ENCODE results near the gene GABRB2.
"Not testable (repeated sequence)": the region's sequence is repeated elsewhere in the genome, so short reads cannot be mapped to it uniquely, and the experiment has no call there.

GABRB2 gene

GRCh38 chr5:161545344-161546094 lies 1.0 kb downstream of the GABRB2 start:
- no peaks in the 10 kb centered on the region for H3K4me1 ChIP-seq (ENCODE audit: control insufficient read depth, insufficient read depth, low read length)
- H3K4me3 ChIP-seq (ENCODE audit: low read length): no peak overlapping the region
- H3K9ac ChIP-seq (ENCODE audit: low read depth, low read length): no peak overlapping the region
- peak overlapping the region; percentile 89 for H3K4me2 ChIP-seq (ENCODE audit: low read length)
- peaks cover 31% of the 10 kb centered on the region for H3K27me3 ChIP-seq (ENCODE audit: control insufficient read depth, insufficient read depth, low read length)
- no peaks in the 10 kb centered on the region for H3K9me3 ChIP-seq (replicated peaks; ENCODE audit: low read length)
- H3K36me3 ChIP-seq (ENCODE audit: insufficient read depth, low read length): no peaks in the 10 kb centered on the region

GRCh38 chr5:161544350-161544765 lies 2.2 kb downstream of the GABRB2 start:
- H3K4me3 ChIP-seq (ENCODE audit: low read length): no peak overlapping the region
- H3K9ac ChIP-seq (ENCODE audit: low read depth, low read length): no peak overlapping the region
- no peak overlapping the region for H3K4me2 ChIP-seq (ENCODE audit: low read length)
- no peaks in the 10 kb centered on the region for H3K4me1 ChIP-seq (ENCODE audit: control insufficient read depth, insufficient read depth, low read length)
- peaks cover 31% of the 10 kb centered on the region for H3K27me3 ChIP-seq (ENCODE audit: control insufficient read depth, insufficient read depth, low read length)
- no peaks in the 10 kb centered on the region for H3K36me3 ChIP-seq (ENCODE audit: insufficient read depth, low read length)
- no peaks in the 10 kb centered on the region for H3K9me3 ChIP-seq (replicated peaks; ENCODE audit: low read length)

GRCh38 chr5:161539016-161539415 lies 7.5 kb downstream of the GABRB2 start:
- Histone ChIP-seq H3K9ac (ENCODE audit: low read depth, low read length) (no peak overlapping the region), H3K27me3 (ENCODE audit: control insufficient read depth, insufficient read depth, low read length) (no peaks in the 10 kb centered on the region), H3K4me3 (ENCODE audit: low read length) (no peak overlapping the region), H3K4me2 (ENCODE audit: low read length) (no peak overlapping the region), H3K9me3 (replicated peaks; ENCODE audit: low read length) (no peaks in the 10 kb centered on the region), H3K36me3 (ENCODE audit: insufficient read depth, low read length) (no peaks in the 10 kb centered on the region), H3K4me1 (ENCODE audit: control insufficient read depth, insufficient read depth, low read length) (no peaks in the 10 kb centered on the region)

DNA sequence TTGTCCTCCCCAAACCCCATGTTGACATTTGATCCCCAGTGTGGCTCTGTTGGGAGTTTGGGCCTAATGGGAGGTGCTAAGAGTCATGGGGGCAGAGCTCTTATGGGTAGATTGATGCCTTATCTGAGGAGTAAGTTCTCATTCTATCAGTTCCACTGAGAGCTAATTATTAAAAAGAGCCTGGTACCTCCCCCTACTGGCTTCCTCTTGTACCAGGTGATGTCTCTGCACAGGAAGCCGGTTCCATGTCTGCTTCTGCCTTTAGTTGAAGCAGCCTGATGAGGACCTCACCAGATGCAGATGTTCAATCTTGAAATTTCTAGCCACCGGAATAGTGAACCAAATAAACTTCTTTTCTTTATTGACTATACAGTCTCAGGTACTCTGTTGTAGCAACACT lies 10.8 kb downstream of the GABRB2 start:
- no peak overlapping the region for H3K9ac ChIP-seq (ENCODE audit: low read depth, low read length)
- H3K4me3 ChIP-seq (ENCODE audit: low read length): no peak overlapping the region
- no peak overlapping the region for H3K4me2 ChIP-seq (ENCODE audit: low read length)
- no peaks in the 10 kb centered on the region for H3K27me3 ChIP-seq (ENCODE audit: control insufficient read depth, insufficient read depth, low read length)
- H3K9me3 ChIP-seq (replicated peaks; ENCODE audit: low read length): no peaks in the 10 kb centered on the region
- H3K36me3 ChIP-seq (ENCODE audit: insufficient read depth, low read length): no peaks in the 10 kb centered on the region
- no peaks in the 10 kb centered on the region for H3K4me1 ChIP-seq (ENCODE audit: control insufficient read depth, insufficient read depth, low read length)

- Histone ChIP-seq H3K27me3 (ENCODE audit: control insufficient read depth, insufficient read depth, low read length) (no peaks in the 10 kb centered on the region), H3K36me3 (ENCODE audit: insufficient read depth, low read length) (no peaks in the 10 kb centered on the region), H3K4me3 (ENCODE audit: low read length) (no peak overlapping the region), H3K4me2 (ENCODE audit: low read length) (no peak overlapping the region), H3K9me3 (replicated peaks; ENCODE audit: low read length) (no peaks in the 10 kb centered on the region), H3K9ac (ENCODE audit: low read depth, low read length) (no peak overlapping the region), H3K4me1 (ENCODE audit: control insufficient read depth, insufficient read depth, low read length) (no peaks in the 10 kb centered on the region)
Observed at GRCh38 chr5:161530700-161531099, 15.8 kb downstream of the GABRB2 start.

DNA sequence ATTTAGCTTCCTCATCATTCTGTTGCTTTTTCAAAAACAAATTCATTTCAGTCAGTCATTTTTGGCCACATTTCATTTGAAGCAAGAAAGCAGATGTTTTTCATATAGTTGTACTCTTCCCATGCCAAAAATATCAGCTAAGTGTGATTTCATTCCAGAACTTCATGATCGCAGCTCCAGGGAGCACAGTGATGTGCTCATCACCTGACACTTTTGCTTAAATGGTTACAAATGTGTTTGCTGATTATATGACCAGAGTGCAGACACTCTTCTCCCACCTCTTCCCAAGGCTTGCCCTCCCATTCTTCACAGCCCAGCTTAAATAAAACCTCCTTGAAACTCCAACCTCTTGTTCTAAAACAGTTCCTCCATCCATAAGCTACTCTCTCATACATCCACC lies 32.6 kb downstream of the GABRB2 start:
- Histone ChIP-seq H3K9ac (ENCODE audit: low read depth, low read length) (no peak overlapping the region), H3K9me3 (replicated peaks; ENCODE audit: low read length) (no peaks in the 10 kb centered on the region), H3K4me2 (ENCODE audit: low read length) (no peak overlapping the region), H3K36me3 (ENCODE audit: insufficient read depth, low read length) (no peaks in the 10 kb centered on the region), H3K4me3 (ENCODE audit: low read length) (no peak overlapping the region), H3K27me3 (ENCODE audit: control insufficient read depth, insufficient read depth, low read length) (no peaks in the 10 kb centered on the region), H3K4me1 (ENCODE audit: control insufficient read depth, insufficient read depth, low read length) (no peaks in the 10 kb centered on the region)

DNA sequence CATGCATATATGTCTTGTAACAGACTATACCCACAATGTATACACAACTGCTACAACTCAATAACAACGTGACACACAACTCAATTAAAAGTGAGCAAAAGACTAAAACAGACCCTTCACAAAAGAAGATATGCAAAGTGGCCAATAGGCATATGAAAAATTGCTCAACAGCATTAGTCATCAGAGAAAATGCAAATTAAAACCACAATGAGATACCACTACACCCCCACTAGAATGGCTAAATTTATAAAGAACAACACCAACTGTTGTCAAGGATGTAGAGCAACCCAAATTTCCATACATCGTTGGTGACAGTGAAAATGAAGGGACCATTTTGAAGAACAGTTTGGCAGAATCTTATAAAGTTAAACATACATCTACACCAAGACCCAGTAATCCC lies 38.9 kb downstream of the GABRB2 start:
- Histone ChIP-seq H3K36me3 (ENCODE audit: insufficient read depth, low read length) (no peaks in the 10 kb centered on the region), H3K4me2 (ENCODE audit: low read length) (no peak overlapping the region), H3K9ac (ENCODE audit: low read depth, low read length) (no peak overlapping the region), H3K27me3 (ENCODE audit: control insufficient read depth, insufficient read depth, low read length) (no peaks in the 10 kb centered on the region), H3K9me3 (replicated peaks; ENCODE audit: low read length) (no peaks in the 10 kb centered on the region), H3K4me1 (ENCODE audit: control insufficient read depth, insufficient read depth, low read length) (no peaks in the 10 kb centered on the region), H3K4me3 (ENCODE audit: low read length) (no peak overlapping the region)

- H3K4me2 ChIP-seq (ENCODE audit: low read length); H3K4me3 ChIP-seq (ENCODE audit: low read length); H3K27me3 ChIP-seq (ENCODE audit: control insufficient read depth, insufficient read depth, low read length); H3K4me1 ChIP-seq (ENCODE audit: control insufficient read depth, insufficient read depth, low read length); H3K9me3 ChIP-seq (replicated peaks; ENCODE audit: low read length); H3K36me3 ChIP-seq (ENCODE audit: insufficient read depth, low read length); H3K9ac ChIP-seq (ENCODE audit: low read depth, low read length): not testable (repeated sequence)
Observed at GRCh38 chr5:161505160-161505559, 41.4 kb downstream of the GABRB2 start.

GRCh38 chr5:161498531-161498930 lies 48.0 kb downstream of the GABRB2 start:
- Histone ChIP-seq H3K27me3 (ENCODE audit: control insufficient read depth, insufficient read depth, low read length) (no peaks in the 10 kb centered on the region), H3K4me2 (ENCODE audit: low read length) (no peak overlapping the region), H3K4me1 (ENCODE audit: control insufficient read depth, insufficient read depth, low read length) (no peaks in the 10 kb centered on the region), H3K36me3 (ENCODE audit: insufficient read depth, low read length) (no peaks in the 10 kb centered on the region), H3K4me3 (ENCODE audit: low read length) (no peak overlapping the region), H3K9me3 (replicated peaks; ENCODE audit: low read length) (no peaks in the 10 kb centered on the region), H3K9ac (ENCODE audit: low read depth, low read length) (no peak overlapping the region)

DNA sequence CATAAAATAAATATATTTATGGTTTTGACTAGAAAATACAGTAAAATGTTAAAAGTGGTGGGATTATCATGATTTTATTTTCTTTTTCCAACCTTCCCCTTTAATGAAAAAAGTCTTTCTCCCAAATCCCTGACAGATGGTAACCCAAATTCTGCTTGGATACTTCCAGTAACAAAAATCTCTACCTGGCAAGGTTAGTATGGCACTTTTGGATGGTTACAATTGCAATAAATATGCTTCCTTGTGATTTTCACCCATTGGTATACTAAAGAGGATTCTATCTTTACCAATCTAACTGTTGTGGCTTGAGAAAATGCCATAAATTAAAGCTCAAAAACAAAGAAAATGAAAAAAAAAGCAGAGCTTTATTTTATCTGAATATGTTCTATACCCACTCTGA lies 62.8 kb downstream of the GABRB2 start:
- H3K4me2 ChIP-seq (ENCODE audit: low read length): no peak overlapping the region
- H3K9ac ChIP-seq (ENCODE audit: low read depth, low read length): no peak overlapping the region
- H3K27me3 ChIP-seq (ENCODE audit: control insufficient read depth, insufficient read depth, low read length): no peaks in the 10 kb centered on the region
- no peaks in the 10 kb centered on the region for H3K4me1 ChIP-seq (ENCODE audit: control insufficient read depth, insufficient read depth, low read length)
- no peaks in the 10 kb centered on the region for H3K36me3 ChIP-seq (ENCODE audit: insufficient read depth, low read length)
- no peak overlapping the region for H3K4me3 ChIP-seq (ENCODE audit: low read length)
- H3K9me3 ChIP-seq (replicated peaks; ENCODE audit: low read length): no peaks in the 10 kb centered on the region

- H3K4me1 ChIP-seq (ENCODE audit: control insufficient read depth, insufficient read depth, low read length): no peaks in the 10 kb centered on the region
- no peak overlapping the region for H3K4me3 ChIP-seq (ENCODE audit: low read length)
- H3K9me3 ChIP-seq (replicated peaks; ENCODE audit: low read length): no peaks in the 10 kb centered on the region
- no peaks in the 10 kb centered on the region for H3K36me3 ChIP-seq (ENCODE audit: insufficient read depth, low read length)
- H3K9ac ChIP-seq (ENCODE audit: low read depth, low read length): no peak overlapping the region
- H3K4me2 ChIP-seq (ENCODE audit: low read length): no peak overlapping the region
- H3K27me3 ChIP-seq (ENCODE audit: control insufficient read depth, insufficient read depth, low read length): no peaks in the 10 kb centered on the region
Observed at GRCh38 chr5:161481922-161482321, 64.6 kb downstream of the GABRB2 start.

DNA sequence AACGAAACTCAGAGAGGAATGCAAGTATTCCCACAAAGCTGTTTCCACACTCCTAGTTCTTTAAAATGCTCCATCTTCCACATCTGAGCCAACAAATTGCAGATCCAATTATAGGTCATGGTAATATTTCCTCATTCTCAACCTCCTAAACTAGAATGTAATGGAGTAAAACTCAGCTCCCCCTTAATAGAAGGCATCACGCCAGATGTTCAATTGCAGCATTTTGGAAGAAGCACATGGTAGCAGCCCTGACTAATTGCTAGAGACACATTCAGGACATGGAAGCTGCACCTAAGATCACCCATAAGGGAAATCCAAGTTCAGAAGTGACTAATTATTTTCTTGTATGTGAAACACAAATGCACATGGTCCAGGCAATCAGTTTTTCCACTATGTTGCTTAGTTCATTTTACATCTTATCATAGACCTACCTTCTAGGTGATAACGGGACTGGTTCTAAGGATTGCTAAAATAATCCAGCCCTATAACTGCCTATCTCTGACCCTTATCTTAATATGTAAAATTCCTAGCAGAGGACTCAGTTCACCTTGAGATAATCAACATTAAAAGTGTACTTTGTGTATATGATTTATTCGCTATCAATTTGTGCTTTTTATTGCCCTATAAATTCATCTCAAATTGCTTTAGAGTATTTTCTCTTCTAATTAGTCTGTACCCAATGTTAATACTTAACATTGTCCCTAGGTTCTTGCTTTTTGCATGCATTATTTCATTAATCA lies 75.1 kb downstream of the GABRB2 start:
- Histone ChIP-seq H3K4me2 (ENCODE audit: low read length) (no peak overlapping the region), H3K4me3 (ENCODE audit: low read length) (no peak overlapping the region), H3K9me3 (replicated peaks; ENCODE audit: low read length) (no peaks in the 10 kb centered on the region), H3K36me3 (ENCODE audit: insufficient read depth, low read length) (no peaks in the 10 kb centered on the region), H3K9ac (ENCODE audit: low read depth, low read length) (no peak overlapping the region), H3K4me1 (ENCODE audit: control insufficient read depth, insufficient read depth, low read length) (no peaks in the 10 kb centered on the region), H3K27me3 (ENCODE audit: control insufficient read depth, insufficient read depth, low read length) (no peaks in the 10 kb centered on the region)
